Neural cell (in vitro differentiated cells): ENCODE measurements around the gene CCDC174. TPM values are rescaled to one million over a fixed set of nuclear protein-coding genes. Genes with fewer than 3 reads are reported as not detected.

Experiments
- H2AFZ ChIP-seq: fragments of 200-600, 300-800 bp; sonication (generic), shearing (Covaris generic); 2 replicates; pipeline ENCODE4 v1.6.0; 2014; ENCODE audit warnings: low read depth, mild to moderate bottlenecking, antibody characterized with exemption, low read length, moderate library complexity
- H3F3A ChIP-seq: fragments of 200-600 bp; shearing (Covaris generic); 2 replicates; pipeline ENCODE4 v1.6.1; 2016; ENCODE audit warnings: mild to moderate bottlenecking, moderate library complexity, mixed read lengths, antibody characterized with exemption, low read length; ENCODE audit not compliant: insufficient read depth, poor library complexity, severe bottlenecking
- H3K27ac ChIP-seq: fragments of 200-600, 300-800 bp; sonication (generic), shearing (Covaris generic); 2 replicates; pipeline ENCODE4 v1.5.1; 2014; ENCODE audit warnings: mild to moderate bottlenecking, low read length, moderate library complexity
- H3K27me3 ChIP-seq: fragments of 300-800, 200-600 bp; sonication (generic), shearing (Covaris generic); 2 replicates; pipeline ENCODE4 v1.6.0; 2014; ENCODE audit warnings: mild to moderate bottlenecking, low read depth, low read length, moderate library complexity; ENCODE audit not compliant: insufficient read depth
- H3K36me3 ChIP-seq: fragments of 300-800, 200-600 bp; sonication (generic), shearing (Covaris generic); 2 replicates; pipeline ENCODE4 v1.5.1; 2014; ENCODE audit warnings: mild to moderate bottlenecking, antibody characterized with exemption, low read length, moderate library complexity; ENCODE audit not compliant: insufficient read depth
- H3K4me2 ChIP-seq: fragments of 300-800, 200-600 bp; sonication (generic), shearing (Covaris generic); 2 replicates; pipeline ENCODE4 v1.6.0; 2014; ENCODE audit warnings: mild to moderate bottlenecking, low read length
- H3K4me3 ChIP-seq: fragments of 300-800, 200-600 bp; sonication (generic), shearing (Covaris generic); 2 replicates; pipeline ENCODE4 v1.5.1; 2014; ENCODE audit warnings: mild to moderate bottlenecking, low read length, moderate library complexity
- H3K79me2 ChIP-seq: fragments of 200-600 bp; shearing (Covaris generic); replicated peaks from 2 replicates; pipeline ENCODE4 v1.6.0; 2014; ENCODE audit warnings: mild to moderate bottlenecking, low read length, moderate library complexity; ENCODE audit not compliant: insufficient read depth
- H3K9ac ChIP-seq: fragments of 300-800, 200-600 bp; sonication (generic), shearing (Covaris generic); 2 replicates; pipeline ENCODE4 v1.6.1; 2016; ENCODE audit warnings: mild to moderate bottlenecking, low read length, mixed read lengths
- H3K9me2 ChIP-seq: fragments of 200-600 bp; shearing (Covaris generic); 2 replicates; pipeline ENCODE4 v1.6.1; 2016; ENCODE audit warnings: mild to moderate bottlenecking, low read length, mixed read lengths; ENCODE audit not compliant: insufficient read depth
- H3K9me3 ChIP-seq: fragments of 200-600, 300-800 bp; sonication (generic), shearing (Covaris generic); 2 replicates; pipeline ENCODE4 v1.6.1; 2016; ENCODE audit warnings: mild to moderate bottlenecking, mixed run types, low read length, moderate library complexity, mixed read lengths
- H4K20me1 ChIP-seq: fragments of 200-600 bp; shearing (Covaris generic); 2 replicates; pipeline ENCODE4 v1.6.1; 2016; ENCODE audit warnings: mild to moderate bottlenecking, mixed run types; ENCODE audit not compliant: insufficient read depth
- CTCF ChIP-seq: fragments of 450-650 bp; IDR thresholded peaks from 2 replicates; pipeline ENCODE4 v1.5.1; 2014; ENCODE audit warnings: antibody characterized with exemption, mild to moderate bottlenecking, moderate library complexity; ENCODE audit not compliant: poor library complexity, severe bottlenecking
- EP300 ChIP-seq: fragments of 450-650 bp; conservative IDR thresholded peaks from 2 replicates; pipeline ENCODE4 v1.6.1; 2014; ENCODE audit warnings: antibody characterized with exemption, mild to moderate bottlenecking, moderate library complexity; ENCODE audit not compliant: poor library complexity, severe bottlenecking
- EZH2 ChIP-seq: fragments of 200-600, 300-800 bp; shearing (Covaris generic), sonication (generic); IDR thresholded peaks from 2 replicates; pipeline ENCODE4 v1.6.1; 2014; ENCODE audit warnings: antibody characterized with exemption, low read length, borderline replicate concordance, mild to moderate bottlenecking; ENCODE audit not compliant: insufficient read depth, poor library complexity, severe bottlenecking
- MXI1 ChIP-seq: fragments of 450-650 bp; conservative IDR thresholded peaks from 2 replicates; pipeline ENCODE4 v1.6.1; 2014; ENCODE audit warnings: antibody characterized with exemption, mild to moderate bottlenecking; ENCODE audit not compliant: poor library complexity, severe bottlenecking
- POLR2AphosphoS5 ChIP-seq: IDR thresholded peaks from 2 replicates; pipeline ENCODE4 v1.6.1; 2012
- RAD21 ChIP-seq: fragments of 450-650 bp; conservative IDR thresholded peaks from 2 replicates; pipeline ENCODE4 v1.6.1; 2014; ENCODE audit warnings: antibody characterized with exemption, mild to moderate bottlenecking, moderate library complexity
- REST ChIP-seq: IDR thresholded peaks from 2 replicates; pipeline ENCODE4 v1.6.1; 2012; ENCODE audit warnings: borderline replicate concordance
- SMC3 ChIP-seq: fragments of 450-650 bp; conservative IDR thresholded peaks from 2 replicates; pipeline ENCODE4 v1.6.1; 2014; ENCODE audit warnings: antibody characterized with exemption, mild to moderate bottlenecking, moderate library complexity; ENCODE audit not compliant: poor library complexity
- TAF1 ChIP-seq: IDR thresholded peaks from 2 replicates; pipeline ENCODE4 v1.6.1; 2012; ENCODE audit warnings: low read depth
- polyA plus RNA-seq: library from polyadenylated mRNA; depleted of rRNA; stranded (reverse); fragments of >200 nt; gene quantifications from 2 replicates; pipeline ENCODE4 v1.2.3, GENCODE V29; 2014

CCDC174 gene
- polyA plus RNA-seq, 1 donor from 2014 or later: 18.0 TPM

GRCh38 chr3:14614862-14615261, 36.7 kb upstream of the CCDC174 start:
- Histone ChIP-seq H3K36me3 (no peaks in the 10 kb centered on the region), H3K9ac (no peak overlapping the region), H3F3A (no peaks in the 10 kb centered on the region), H3K9me2 (no peaks in the 10 kb centered on the region), H3K4me3 (no peak overlapping the region), H3K27ac (no peak overlapping the region), H4K20me1 (no peaks in the 10 kb centered on the region), H2AFZ (no peak overlapping the region), H3K79me2 (no peaks in the 10 kb centered on the region), H3K27me3 (no peaks in the 10 kb centered on the region), H3K4me2 (no peak overlapping the region), H3K9me3 (no peaks in the 10 kb centered on the region)
- TF ChIP-seq EP300: no peak
- no peak for TF ChIP-seq CTCF
- TF ChIP-seq MXI1: no peak

GRCh38 chr3:14616606-14617507, 34.7 kb upstream of the CCDC174 start:
- H3K9ac ChIP-seq: no peak overlapping the region
- no peak overlapping the region for H2AFZ ChIP-seq
- no peaks in the 10 kb centered on the region for H3F3A ChIP-seq
- H3K9me3 ChIP-seq: no peaks in the 10 kb centered on the region
- H3K9me2 ChIP-seq: no peaks in the 10 kb centered on the region
- no peaks in the 10 kb centered on the region for H3K27me3 ChIP-seq
- no peak overlapping the region for H3K27ac ChIP-seq
- H3K36me3 ChIP-seq: no peaks in the 10 kb centered on the region
- H3K4me2 ChIP-seq: no peak overlapping the region
- no peaks in the 10 kb centered on the region for H3K79me2 ChIP-seq
- H4K20me1 ChIP-seq: no peaks in the 10 kb centered on the region
- no peak for TF ChIP-seq REST
- no peak for TF ChIP-seq SMC3
- no peak for TF ChIP-seq EP300
- TF ChIP-seq CTCF: no peak
- no peak for TF ChIP-seq MXI1
- TF ChIP-seq EZH2: no peak
- no peak for TF ChIP-seq RAD21
- no peak for TF ChIP-seq TAF1
- TF ChIP-seq POLR2AphosphoS5: no peak
- no peak overlapping the region for H3K4me3 ChIP-seq
